MM.1S (cell line): ENCODE data around the gene RNF212B.
A peak's percentile ranks its signal among the peaks of the same experiment; 100 is the strongest.

Source experiments
- DNase-seq: peaks from one replicate; pipeline ENCODE4 v3.0.0-alpha.2; 2015
- H2AFZ ChIP-seq: fragments of 300-600 bp; sonication (generic); 2 replicates; pipeline ENCODE4 v1.6.0; 2016; ENCODE audit warnings: antibody characterized with exemption, low read length
- H3F3A ChIP-seq: fragments of 300-600 bp; sonication (generic); 2 replicates; pipeline ENCODE4 v1.6.1; 2016; ENCODE audit warnings: mild to moderate bottlenecking, antibody characterized with exemption, low read length, moderate library complexity, mixed read lengths; ENCODE audit not compliant: insufficient read depth
- H3K27ac ChIP-seq: fragments of 300-600 bp; sonication (generic); 2 replicates; pipeline ENCODE4 v1.5.1; 2016; ENCODE audit warnings: mild to moderate bottlenecking, low read length
- H3K27me3 ChIP-seq: fragments of 300-600 bp; sonication (generic); replicated peaks from 2 replicates; pipeline ENCODE4 v1.6.0; 2016; ENCODE audit warnings: low read length; ENCODE audit not compliant: insufficient read depth
- H3K36me3 ChIP-seq: fragments of 300-600 bp; sonication (generic); replicated peaks from 2 replicates; pipeline ENCODE4 v1.6.1; 2016; ENCODE audit warnings: mild to moderate bottlenecking, low read length, mixed read lengths; ENCODE audit not compliant: insufficient read depth
- H3K4me1 ChIP-seq: fragments of 300-600 bp; sonication (generic); 2 replicates; pipeline ENCODE4 v1.6.1; 2016; ENCODE audit warnings: low read length, mixed read lengths
- H3K4me2 ChIP-seq: fragments of 300-600 bp; sonication (generic); 2 replicates; pipeline ENCODE4 v1.6.0; 2016; ENCODE audit warnings: low read depth, low read length
- H3K4me3 ChIP-seq: fragments of 300-600 bp; sonication (generic); 2 replicates; pipeline ENCODE4 v1.5.1; 2016; ENCODE audit warnings: low read length, mixed read lengths
- H3K79me2 ChIP-seq: fragments of 300-600 bp; sonication (generic); 2 replicates; pipeline ENCODE4 v1.6.1; 2016; ENCODE audit warnings: mixed run types, low read length, mixed read lengths
- H3K9ac ChIP-seq: fragments of 300-600 bp; sonication (generic); 2 replicates; pipeline ENCODE4 v1.6.1; 2016; ENCODE audit warnings: low read length, mixed read lengths
- H3K9me2 ChIP-seq: fragments of 300-600 bp; sonication (generic); replicated peaks from 2 replicates; pipeline ENCODE4 v1.6.1; 2016; ENCODE audit warnings: mild to moderate bottlenecking, low read length, mixed read lengths; ENCODE audit not compliant: insufficient read depth
- H3K9me3 ChIP-seq: fragments of 300-600 bp; sonication (generic); replicated peaks from 2 replicates; pipeline ENCODE4 v1.6.1; 2016; ENCODE audit warnings: mild to moderate bottlenecking, low read length, mixed read lengths; ENCODE audit not compliant: insufficient read depth
- H4K20me1 ChIP-seq: fragments of 300-600 bp; sonication (generic); 2 replicates; pipeline ENCODE4 v1.6.1; 2016; ENCODE audit warnings: mild to moderate bottlenecking, low read length, moderate library complexity, mixed read lengths; ENCODE audit not compliant: insufficient read depth
- CTCF ChIP-seq: fragments of 300-600 bp; sonication (generic); IDR thresholded peaks from 2 replicates; pipeline ENCODE4 v1.5.1; 2016; ENCODE audit warnings: antibody characterized with exemption, low read length, mixed read lengths
- EZH2 ChIP-seq: fragments of 300-600 bp; sonication (generic); optimal IDR thresholded peaks from 2 replicates; pipeline ENCODE3; 2017; ENCODE audit warnings: low read depth, mild to moderate bottlenecking, antibody characterized with exemption, low read length, mixed read lengths
- EZH2phosphoT487 ChIP-seq: fragments of 300-600 bp; sonication (generic); IDR thresholded peaks from 2 replicates; pipeline ENCODE4 v1.6.1; 2018; ENCODE audit warnings: antibody characterized with exemption, low read length

RNF212B gene

DNA sequence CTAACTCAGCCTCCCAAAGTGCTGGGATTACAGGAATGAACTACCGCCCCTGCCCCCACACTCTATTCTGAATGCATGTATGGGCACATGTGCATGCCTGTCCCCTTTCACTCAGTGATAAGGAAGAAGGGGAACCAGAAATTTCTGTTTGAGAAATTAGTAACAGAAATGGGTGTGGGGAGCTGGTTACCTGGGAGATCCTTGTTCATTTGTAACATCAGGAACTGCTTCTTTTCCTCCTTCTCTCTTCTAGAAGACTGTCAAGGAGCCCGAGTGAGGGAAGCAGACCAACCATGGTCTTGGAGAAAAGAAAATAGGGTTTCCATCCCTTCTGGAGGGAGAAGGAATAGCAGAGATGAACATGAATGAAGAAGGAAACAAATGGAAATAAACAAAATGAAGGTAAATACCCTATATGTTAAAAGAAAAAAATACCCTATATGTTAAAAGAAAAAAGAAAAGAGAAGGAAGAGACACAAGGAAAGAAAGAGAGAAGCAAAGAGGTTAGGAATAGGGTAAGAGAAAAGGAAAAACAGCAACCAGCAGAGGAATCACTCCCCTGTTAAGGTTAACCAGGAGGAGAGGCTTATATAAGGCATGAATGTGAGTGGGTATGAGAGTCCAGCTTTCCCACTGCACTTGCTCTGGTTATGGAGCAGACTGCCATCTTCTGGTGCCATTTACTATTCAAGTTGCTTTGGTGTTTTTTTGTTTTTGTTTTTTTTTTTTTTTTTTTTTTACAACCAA lies 61.6 kb downstream of the RNF212B start:
- H3K9me2 ChIP-seq: no peaks in the 10 kb centered on the region
- H4K20me1 ChIP-seq: no peaks in the 10 kb centered on the region
- H3K27me3 ChIP-seq: no peaks in the 10 kb centered on the region
- no peak overlapping the region for H3K9ac ChIP-seq
- no peak for DNase-seq
- no peaks in the 10 kb centered on the region for H3K4me1 ChIP-seq
- no peak overlapping the region for H3K4me3 ChIP-seq
- H3K27ac ChIP-seq: no peak overlapping the region
- TF ChIP-seq CTCF (peak; percentile 22; the same call in 1 of the 2 replicates), EZH2 (no peak)
- peaks cover 5% of the 10 kb centered on the region; the same call in 1 of the 2 replicates for H3K79me2 ChIP-seq
- H3F3A ChIP-seq: peaks cover 8% of the 10 kb centered on the region
- no peaks in the 10 kb centered on the region for H3K36me3 ChIP-seq
- no peak overlapping the region for H2AFZ ChIP-seq
- H3K4me2 ChIP-seq: no peak overlapping the region
- no peaks in the 10 kb centered on the region for H3K9me3 ChIP-seq

GRCh38 chr14:23299986-23300686 lies 62.4 kb downstream of the RNF212B start:
- H4K20me1 ChIP-seq: no peaks in the 10 kb centered on the region
- H3K4me3 ChIP-seq: peak overlapping the region; percentile 72
- H2AFZ ChIP-seq: no peak overlapping the region
- H3K9me2 ChIP-seq: no peaks in the 10 kb centered on the region
- TF ChIP-seq EZH2phosphoT487 (no peak), CTCF (no peak), EZH2 (no peak)
- peak overlapping the region; percentile 77 for H3K4me2 ChIP-seq
- H3K27ac ChIP-seq: peak overlapping the region; percentile 44; the same call in 1 of the 2 replicates
- H3K27me3 ChIP-seq: no peaks in the 10 kb centered on the region
- peak overlapping the region; percentile 82; the same call in 1 of the 2 replicates for H3K9ac ChIP-seq
- peaks cover 8% of the 10 kb centered on the region for H3F3A ChIP-seq
- H3K4me1 ChIP-seq: no peaks in the 10 kb centered on the region
- DNase-seq: no peak
- H3K9me3 ChIP-seq: no peaks in the 10 kb centered on the region
- H3K79me2 ChIP-seq: peaks cover 5% of the 10 kb centered on the region; the same call in 1 of the 2 replicates
- H3K36me3 ChIP-seq: no peaks in the 10 kb centered on the region

- Histone ChIP-seq H3F3A (peaks cover 8% of the 10 kb centered on the region), H3K79me2 (peaks cover 5% of the 10 kb centered on the region; the same call in 1 of the 2 replicates), H3K36me3 (no peaks in the 10 kb centered on the region), H2AFZ (peak overlapping the region; percentile 34; the same call in 1 of the 2 replicates), H3K27me3 (no peaks in the 10 kb centered on the region), H4K20me1 (no peaks in the 10 kb centered on the region), H3K4me1 (no peaks in the 10 kb centered on the region), H3K9me2 (no peaks in the 10 kb centered on the region), H3K9ac (peak overlapping the region; percentile 82), H3K27ac (peak overlapping the region; percentile 44; the same call in 1 of the 2 replicates), H3K4me2 (peak overlapping the region; percentile 77), H3K4me3 (peak overlapping the region; percentile 72), H3K9me3 (no peaks in the 10 kb centered on the region)
- no peak for DNase-seq
- TF ChIP-seq EZH2phosphoT487 (no peak), CTCF (no peak), EZH2 (no peak)
Observed at GRCh38 chr14:23300687-23301223, 63.0 kb downstream of the RNF212B start.
